Endothelial cell (in vitro differentiated cells): Measurements from ENCODE around the gene STARD7. TPM values are rescaled to one million over a fixed set of nuclear protein-coding genes. Genes with fewer than 3 reads are reported as not detected.
"Not testable (repeated sequence)": the region's sequence is repeated elsewhere in the genome, so short reads cannot be mapped to it uniquely, and the experiment has no call there.

Experiments used
- DNase-seq: peaks from one replicate; pipeline ENCODE4 v3.0.0; 2021; ENCODE audit warnings: low spot score
- H3K27ac Mint-ChIP-seq: one replicate; pipeline ENCODE4 v1.8.0; 2021; ENCODE audit warnings: mixed read lengths, inconsistent platforms; ENCODE audit not compliant: unreplicated experiment
- H3K27me3 Mint-ChIP-seq: one replicate; pipeline ENCODE4 v1.8.0; 2021; ENCODE audit warnings: mild to moderate bottlenecking, moderate library complexity, mixed read lengths, inconsistent platforms; ENCODE audit not compliant: unreplicated experiment
- H3K36me3 Mint-ChIP-seq: one replicate; pipeline ENCODE4 v1.8.0; 2021; ENCODE audit warnings: mild to moderate bottlenecking, low read depth, mixed read lengths, inconsistent platforms; ENCODE audit not compliant: unreplicated experiment
- H3K4me1 Mint-ChIP-seq: one replicate; pipeline ENCODE4 v1.8.0; 2021; ENCODE audit warnings: mild to moderate bottlenecking, mixed read lengths, inconsistent platforms; ENCODE audit not compliant: unreplicated experiment
- H3K4me3 Mint-ChIP-seq: one replicate; pipeline ENCODE4 v1.8.0; 2021; ENCODE audit warnings: mild to moderate bottlenecking, mixed read lengths, inconsistent platforms; ENCODE audit not compliant: unreplicated experiment
- H3K9me3 Mint-ChIP-seq: one replicate; pipeline ENCODE4 v1.8.0; 2021; ENCODE audit warnings: mixed read lengths, inconsistent platforms; ENCODE audit not compliant: unreplicated experiment
- CTCF ChIP-seq: fragments of 200-600 bp; sonication (generic); IDR thresholded peaks from one replicate; pipeline ENCODE4 v1.5.0; 2021; ENCODE audit warnings: antibody characterized with exemption; ENCODE audit not compliant: unreplicated experiment
- total RNA-seq: library from RNA; stranded (reverse); fragmentation: NEBNext Ultra II Directional; extraction: Animal tissue kit (Norgen Biotek cat#: 25700); gene quantifications from one replicate; pipeline ENCODE4 v1.2.1, GENCODE V29; 2021; ENCODE audit not compliant: unreplicated experiment

STARD7 gene
- total RNA-seq, 1 donor from 2014 or later, result 83.4 TPM

GRCh38 chr2:96143231-96143847, 65.3 kb downstream of the STARD7 start:
- Mint-ChIP-seq H3K4me1 (peaks cover 8% of the 10 kb centered on the region), H3K9me3 (no peaks in the 10 kb centered on the region), H3K4me3 (no peak overlapping the region), H3K36me3 (no peaks in the 10 kb centered on the region), H3K27ac (no peak overlapping the region), H3K27me3 (peaks cover 18% of the 10 kb centered on the region)
- TF ChIP-seq CTCF, result no peak
- DNase-seq, result no peak

- Mint-ChIP-seq H3K9me3 (no peaks in the 10 kb centered on the region), H3K4me3 (no peak overlapping the region), H3K36me3 (no peaks in the 10 kb centered on the region), H3K4me1 (peaks cover 8% of the 10 kb centered on the region), H3K27me3 (peaks cover 18% of the 10 kb centered on the region), H3K27ac (no peak overlapping the region)
- TF ChIP-seq CTCF, result no peak
- no peak for DNase-seq
These were observed 66.2 kb downstream of the STARD7 start for GRCh38 chr2:96142217-96143113.

GRCh38 chr2:96141624-96141967, 67.0 kb downstream of the STARD7 start:
- H3K4me1 Mint-ChIP-seq, DNase-seq, H3K27ac Mint-ChIP-seq, H3K4me3 Mint-ChIP-seq, H3K9me3 Mint-ChIP-seq, H3K36me3 Mint-ChIP-seq: not testable (repeated sequence)
- H3K27me3 Mint-ChIP-seq, result peaks cover 14% of the 10 kb centered on the region

- DNase-seq, result no peak
- H3K9me3 Mint-ChIP-seq, result no peaks in the 10 kb centered on the region
- TF ChIP-seq CTCF, result no peak
These were observed 67.5 kb downstream of the STARD7 start for GRCh38 chr2:96140941-96141623.

GRCh38 chr2:96139181-96139758, 69.4 kb downstream of the STARD7 start:
- no peak for TF ChIP-seq CTCF
- no peaks in the 10 kb centered on the region for H3K9me3 Mint-ChIP-seq
- H3K27me3 Mint-ChIP-seq, result peaks cover 14% of the 10 kb centered on the region
- H3K36me3 Mint-ChIP-seq, result no peaks in the 10 kb centered on the region
- no peak overlapping the region for H3K4me3 Mint-ChIP-seq
- peaks cover 6% of the 10 kb centered on the region for H3K4me1 Mint-ChIP-seq
- H3K27ac Mint-ChIP-seq, result no peak overlapping the region
- no peak for DNase-seq

More at GRCh38 chr2:96140941-96141623, 67.5 kb downstream of the STARD7 start:
- H3K27ac Mint-ChIP-seq, result no peak overlapping the region
- no peak overlapping the region for H3K4me3 Mint-ChIP-seq
- no peaks in the 10 kb centered on the region for H3K36me3 Mint-ChIP-seq
- peaks cover 8% of the 10 kb centered on the region for H3K4me1 Mint-ChIP-seq
- H3K27me3 Mint-ChIP-seq, result peaks cover 11% of the 10 kb centered on the region
